Cardiac muscle cell (in vitro differentiated cells and primary cell): ENCODE measurements around the gene ZNF692. TPM values are rescaled to one million over a fixed set of nuclear protein-coding genes. Genes with fewer than 3 reads are reported as not detected.

Experiments
- DNase-seq, 2 donors: peaks; one replicate each; pipeline versions ENCODE4 v3.0.0 to v3.0.0-alpha.2; 2010 to 2017; ENCODE audit warnings: low read depth in 1 of 2, low spot score in 1 of 2
- H3K27ac ChIP-seq: fragments of 200-600 bp; sonication (generic); 2 replicates; pipeline ENCODE4 v1.5.1; 2016
- H3K27me3 ChIP-seq: fragments of 200-600 bp; sonication (generic); 2 replicates; pipeline ENCODE4 v1.6.0; 2016; ENCODE audit warnings: control low read depth
- H3K36me3 ChIP-seq: fragments of 200-600 bp; sonication (generic); 2 replicates; pipeline ENCODE4 v1.5.1; 2016; ENCODE audit warnings: control low read depth
- H3K4me1 ChIP-seq: fragments of 200-600 bp; sonication (generic); 2 replicates; pipeline ENCODE4 v1.8.1; 2017; ENCODE audit warnings: low read depth, mild to moderate bottlenecking, mixed run types
- H3K4me3 ChIP-seq: fragments of 200-600 bp; sonication (generic); 2 replicates; pipeline ENCODE4 v1.5.1; 2016; ENCODE audit warnings: mild to moderate bottlenecking
- H3K9me3 ChIP-seq: fragments of 200-600 bp; sonication (generic); 2 replicates; pipeline ENCODE4 v1.5.1; 2017; ENCODE audit warnings: low read depth, mild to moderate bottlenecking, control low read depth
- CTCF ChIP-seq: IDR thresholded peaks from 2 replicates; pipeline ENCODE4 v1.5.1; 2012; ENCODE audit warnings: low read depth, mild to moderate bottlenecking, low read length
- polyA plus RNA-seq: library from polyadenylated mRNA; unstranded; fragments of >200 nt; fragmentation: Nextera tagmentation; extraction: Ambion mirVana; gene quantifications from 2 replicates; pipeline ENCODE4 v1.2.1, GENCODE V29; 2016
- total RNA-seq: library from RNA; depleted of rRNA; stranded (reverse); fragments of >200 nt; gene quantifications from 2 replicates; pipeline ENCODE4 v1.2.3, GENCODE V29; 2016

ZNF692 gene
- total and polyA plus RNA-seq, 2 experiments from 2014 or later: 98.9 to 128 TPM

- Histone ChIP-seq H3K27me3 (no peaks in the 10 kb centered on the region), H3K36me3 (no peaks in the 10 kb centered on the region), H3K27ac (no peak overlapping the region), H3K9me3 (no peaks in the 10 kb centered on the region), H3K4me1 (peaks cover 12% of the 10 kb centered on the region), H3K4me3 (no peak overlapping the region)
- no peak for DNase-seq
- no peak for TF ChIP-seq CTCF
Measured at GRCh38 chr1:248904437-248905216, 45.7 kb upstream of the ZNF692 start.

GRCh38 chr1:248901578-248901977, 42.7 kb upstream of the ZNF692 start:
- DNase-seq: no peak
- H3K9me3 ChIP-seq: no peaks in the 10 kb centered on the region
- H3K27ac ChIP-seq: no peak overlapping the region
- no peaks in the 10 kb centered on the region for H3K36me3 ChIP-seq
- no peaks in the 10 kb centered on the region for H3K27me3 ChIP-seq
- no peak for TF ChIP-seq CTCF
- no peak overlapping the region for H3K4me3 ChIP-seq
- H3K4me1 ChIP-seq: no peaks in the 10 kb centered on the region

DNA sequence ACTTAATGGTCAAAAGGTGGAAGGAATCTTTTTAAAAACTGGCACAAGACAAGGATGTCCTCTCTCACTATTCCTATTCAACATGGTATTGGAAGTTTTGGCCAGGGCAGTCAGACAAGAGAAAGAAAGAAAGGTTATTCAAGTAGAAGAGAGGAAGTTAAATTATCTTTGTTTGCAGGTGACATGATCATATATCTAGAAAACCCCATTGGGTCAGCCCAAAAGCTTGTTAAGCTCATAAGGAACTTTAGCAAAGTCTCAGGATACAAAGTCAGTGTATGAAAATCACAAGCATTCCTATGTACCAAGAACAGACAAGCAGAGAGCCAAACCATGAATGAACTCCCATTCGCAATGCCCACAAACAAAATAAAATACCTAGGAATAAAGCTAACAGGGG, 41.8 kb upstream of the ZNF692 start:
- Histone ChIP-seq H3K27ac (no peak overlapping the region), H3K36me3 (no peaks in the 10 kb centered on the region), H3K4me1 (no peaks in the 10 kb centered on the region), H3K4me3 (no peak overlapping the region), H3K9me3 (no peaks in the 10 kb centered on the region), H3K27me3 (no peaks in the 10 kb centered on the region)
- TF ChIP-seq CTCF: no peak
- DNase-seq: no peak

DNA sequence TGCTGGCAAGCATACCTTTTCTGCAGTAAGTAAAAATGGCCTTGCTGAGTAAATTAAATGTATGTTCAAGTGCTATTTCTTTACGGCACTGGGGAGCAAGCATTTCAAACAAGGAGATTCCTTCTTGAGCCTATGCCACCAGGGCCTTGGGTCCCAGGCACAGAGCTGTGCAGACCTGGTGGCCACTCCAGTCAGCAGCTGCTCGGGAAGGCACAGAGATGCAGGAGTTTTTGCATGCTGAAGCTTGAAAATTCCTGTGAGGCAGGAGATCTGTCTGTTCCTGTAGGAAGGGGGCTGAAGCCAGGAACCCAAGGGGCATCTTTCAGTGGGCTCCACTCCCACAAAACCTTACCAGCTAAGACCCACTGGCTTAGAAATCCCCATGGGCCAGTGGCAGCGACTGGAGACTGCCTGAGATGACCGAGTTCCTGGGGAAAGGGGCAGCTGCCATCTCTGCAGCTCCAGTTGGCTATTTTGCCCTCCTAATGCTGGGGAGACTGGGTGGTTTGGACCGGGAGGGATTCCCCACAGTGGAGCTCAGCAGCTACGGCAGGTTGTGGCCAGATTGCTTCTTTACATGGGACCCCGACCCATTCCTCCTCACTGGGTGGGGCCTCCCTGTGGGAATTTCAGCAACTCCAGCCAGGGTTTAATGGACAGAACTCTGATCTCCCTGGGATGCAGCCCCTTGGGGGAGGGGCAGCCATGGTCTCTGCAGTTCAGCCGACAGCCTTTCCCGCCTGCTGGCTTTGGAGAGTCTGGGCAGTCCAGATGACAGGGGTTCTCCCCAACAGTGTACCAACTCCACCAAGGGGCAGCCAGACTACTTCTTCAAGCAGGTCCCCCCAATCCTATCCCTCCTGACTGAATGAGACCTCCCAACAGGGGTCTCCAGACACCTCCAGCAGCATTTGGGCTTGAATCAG, 38.8 kb upstream of the ZNF692 start:
- no peak overlapping the region for H3K4me3 ChIP-seq
- no peaks in the 10 kb centered on the region for H3K36me3 ChIP-seq
- H3K27ac ChIP-seq: no peak overlapping the region
- H3K9me3 ChIP-seq: no peaks in the 10 kb centered on the region
- no peak for TF ChIP-seq CTCF
- H3K27me3 ChIP-seq: peaks cover 9% of the 10 kb centered on the region
- H3K4me1 ChIP-seq: no peaks in the 10 kb centered on the region
- no peak for DNase-seq

DNA sequence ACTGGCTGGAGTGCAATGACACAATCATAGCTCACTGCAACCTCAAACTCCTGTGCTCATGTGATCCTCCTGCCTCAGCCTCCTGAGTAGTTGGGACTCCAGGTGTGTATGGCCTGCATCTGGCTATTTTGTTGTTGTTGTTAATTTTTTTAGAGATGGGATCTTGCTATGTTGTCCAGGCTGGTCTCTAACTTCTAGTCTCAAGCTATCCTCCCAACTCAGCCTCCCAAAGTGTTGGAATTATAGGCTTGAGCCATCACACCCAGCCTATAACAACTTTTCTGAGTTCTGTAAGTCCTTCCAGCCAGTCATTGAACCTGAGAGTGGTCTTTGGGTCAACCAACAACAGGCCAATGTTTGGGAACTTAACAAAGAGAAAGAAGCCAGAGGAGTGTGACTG, 36.0 kb upstream of the ZNF692 start:
- Histone ChIP-seq H3K27me3 (peaks cover 9% of the 10 kb centered on the region), H3K27ac (no peak overlapping the region), H3K4me1 (no peaks in the 10 kb centered on the region), H3K36me3 (no peaks in the 10 kb centered on the region), H3K4me3 (no peak overlapping the region), H3K9me3 (no peaks in the 10 kb centered on the region)
- no peak for DNase-seq
- no peak for TF ChIP-seq CTCF
